ENCODE data around the gene SLC30A7.
"Not testable (repeated sequence)": the region's sequence is repeated elsewhere in the genome, so short reads cannot be mapped to it uniquely, and the experiment has no call there.

Gene SLC30A7

GRCh38 chr1:100895540-100896480 is at the start of gene SLC30A7:
TSS of gene SLC30A7 (plus strand) at chr1:100896090. CDS start at chr1:100896263, 173 bp downstream.
- DNase-seq: peak; percentile 90

- DNase-seq: no peak
Measured at GRCh38 chr1:100847361-100848082, 48.4 kb upstream of the SLC30A7 start.

- no peak for DNase-seq
Measured at GRCh38 chr1:100851726-100852125, 44.2 kb upstream of the SLC30A7 start.

DNA sequence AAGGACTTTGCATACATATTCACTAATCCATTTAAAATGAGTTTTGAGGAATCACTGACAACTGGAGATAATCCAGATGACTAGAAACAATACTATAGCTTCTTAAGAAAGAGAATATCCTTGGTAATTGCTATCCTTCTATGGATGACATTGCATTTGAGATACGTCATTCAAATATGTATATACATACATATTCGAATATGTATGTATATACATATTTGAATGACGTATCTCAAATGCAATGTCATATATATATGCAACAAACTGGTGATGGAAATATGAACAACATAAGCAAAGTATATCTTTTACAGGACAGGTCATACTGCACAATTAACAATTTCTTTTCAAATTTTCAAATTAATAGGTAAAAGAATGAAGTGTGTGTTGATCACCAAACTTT is 42.9 kb upstream of the SLC30A7 start:
- DNase-seq: no peak

- peak; percentile 72 for DNase-seq
Measured at GRCh38 chr1:100855116-100855515, 40.8 kb upstream of the SLC30A7 start.

- DNase-seq: peak; percentile 80
Measured at GRCh38 chr1:100860397-100860991, 35.4 kb upstream of the SLC30A7 start.

- no peak for DNase-seq
Measured at GRCh38 chr1:100861379-100861778, 34.5 kb upstream of the SLC30A7 start.

- peak; percentile 95 for DNase-seq
Measured at GRCh38 chr1:100862591-100862990, 33.3 kb upstream of the SLC30A7 start.

GRCh38 chr1:100866041-100866900 is 29.6 kb upstream of the SLC30A7 start:
- peak; percentile 61 for DNase-seq

DNA sequence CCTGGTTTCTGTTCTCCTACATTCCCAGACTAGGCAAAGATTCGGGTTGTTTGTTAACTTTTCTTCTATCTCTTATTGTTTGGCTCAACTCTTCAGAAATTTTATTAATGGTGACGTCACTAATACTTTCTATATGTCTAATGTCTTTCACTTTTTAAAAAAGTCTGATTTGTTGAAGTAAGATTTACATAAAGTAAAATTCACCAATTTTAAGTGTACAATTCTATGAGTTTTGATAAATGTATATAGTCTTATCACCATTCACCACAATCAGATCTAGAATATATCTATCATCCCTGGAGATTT is 29.0 kb upstream of the SLC30A7 start:
- no peak for DNase-seq

DNA sequence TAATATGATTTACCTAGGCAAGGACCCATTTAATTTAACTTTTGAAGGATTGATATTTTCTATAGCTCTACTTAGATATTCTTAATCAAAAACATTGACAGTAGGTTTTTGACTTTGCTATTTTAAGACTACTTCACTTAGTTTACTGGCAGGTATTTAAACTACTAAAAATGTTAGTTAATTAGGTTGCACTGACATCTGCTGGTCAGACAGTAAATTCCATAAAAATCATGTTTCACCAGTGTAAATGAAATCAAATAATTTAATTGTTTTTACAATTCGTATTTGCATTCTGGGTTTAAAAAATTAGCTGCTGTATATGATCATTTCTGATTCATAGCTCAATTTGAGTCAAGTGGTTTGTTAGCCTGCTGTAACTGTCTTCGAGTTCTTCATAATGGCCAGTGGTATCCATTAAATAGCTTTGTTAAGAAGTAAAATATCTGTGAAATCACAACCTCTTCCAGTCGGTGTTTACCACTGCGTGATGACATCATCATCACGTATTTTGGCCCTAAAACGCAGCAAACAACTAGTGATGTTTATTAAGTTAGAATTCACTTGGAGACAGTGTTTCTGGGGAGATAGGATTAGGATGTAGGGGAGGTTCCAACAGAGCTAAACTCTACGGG is 27.4 kb upstream of the SLC30A7 start:
- peak; percentile 58 for DNase-seq

GRCh38 chr1:100869996-100870395 is 25.9 kb upstream of the SLC30A7 start:
- no peak for DNase-seq

GRCh38 chr1:100874433-100874832 is 21.5 kb upstream of the SLC30A7 start:
- no peak for DNase-seq

DNA sequence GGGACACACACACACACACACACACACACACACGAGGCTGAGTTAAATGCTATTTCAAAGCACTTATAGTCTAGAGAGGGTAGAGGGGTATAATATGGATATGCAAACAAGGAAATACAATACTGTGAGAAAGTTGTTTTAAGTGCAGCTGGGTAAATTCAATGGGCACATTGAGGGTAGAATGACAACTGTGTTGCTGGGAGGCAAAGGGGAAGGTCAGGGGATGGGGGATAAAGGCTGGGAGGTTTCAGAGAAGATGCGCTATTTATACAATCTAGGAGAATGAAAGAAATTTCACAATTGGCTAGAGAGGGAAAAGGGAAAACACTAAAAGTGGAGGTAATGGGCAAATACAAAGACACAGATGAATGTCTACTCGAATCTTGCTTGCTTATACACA is 20.7 kb upstream of the SLC30A7 start:
- no peak for DNase-seq

DNA sequence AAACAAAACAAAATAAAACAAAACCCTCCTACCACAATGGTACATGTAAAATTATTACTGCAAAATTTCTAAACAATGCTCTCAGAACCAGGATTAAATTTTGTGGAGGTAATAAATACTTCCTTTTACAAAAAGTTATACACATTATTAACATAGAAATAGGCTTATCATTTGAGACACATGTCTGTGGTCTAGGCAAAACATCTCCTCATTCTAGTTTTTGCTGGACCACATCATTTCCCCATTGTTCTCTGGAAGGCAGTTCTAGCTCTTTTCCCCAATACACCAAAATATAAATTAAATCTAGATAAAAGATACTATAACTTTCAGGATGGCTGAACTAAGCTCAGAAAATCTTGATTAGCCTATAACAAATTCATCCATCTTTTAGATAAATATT is 19.6 kb upstream of the SLC30A7 start:
- no peak for DNase-seq

DNA sequence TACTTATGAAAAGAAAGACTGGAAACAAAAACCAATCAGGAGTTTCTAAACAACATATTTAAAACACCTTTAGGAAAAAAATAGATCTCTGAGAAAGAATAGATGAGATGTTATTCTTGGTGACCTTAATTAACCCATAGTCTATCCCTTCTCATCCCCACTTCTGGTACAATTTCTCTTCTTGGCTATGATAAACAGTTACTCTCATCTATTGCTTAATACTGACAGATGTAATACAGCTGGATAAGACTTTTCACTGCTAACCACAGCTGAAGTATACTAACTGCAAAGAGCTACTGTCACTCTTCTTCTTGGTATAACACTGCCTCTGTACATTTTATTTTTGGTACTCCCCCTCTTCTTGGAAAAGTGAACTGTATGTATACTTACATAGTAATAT is 16.5 kb upstream of the SLC30A7 start:
- DNase-seq: no peak

- no peak for DNase-seq
Measured at GRCh38 chr1:100881687-100882086, 14.2 kb upstream of the SLC30A7 start.

GRCh38 chr1:100882698-100883097 is 13.2 kb upstream of the SLC30A7 start:
- DNase-seq: no peak

DNA sequence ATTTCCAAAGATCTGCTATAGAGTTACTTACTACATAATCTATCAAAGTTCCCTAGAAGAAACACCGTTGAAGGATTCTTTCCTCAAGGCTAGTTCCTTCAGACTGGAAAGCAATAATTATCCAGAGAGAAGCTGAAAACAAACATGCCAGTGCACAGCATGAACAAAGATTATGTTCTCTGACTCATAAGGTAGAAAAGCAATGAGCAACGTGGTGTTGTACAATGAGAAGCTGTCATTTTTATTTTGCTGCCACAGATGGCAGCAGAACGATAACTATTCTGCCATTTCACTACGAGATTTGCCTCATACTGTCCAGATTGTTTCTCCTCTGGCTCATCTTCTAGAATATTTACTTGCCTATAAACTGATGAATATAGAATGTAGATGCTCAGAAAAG is 11.9 kb upstream of the SLC30A7 start:
- DNase-seq: peak; percentile 49

DNA sequence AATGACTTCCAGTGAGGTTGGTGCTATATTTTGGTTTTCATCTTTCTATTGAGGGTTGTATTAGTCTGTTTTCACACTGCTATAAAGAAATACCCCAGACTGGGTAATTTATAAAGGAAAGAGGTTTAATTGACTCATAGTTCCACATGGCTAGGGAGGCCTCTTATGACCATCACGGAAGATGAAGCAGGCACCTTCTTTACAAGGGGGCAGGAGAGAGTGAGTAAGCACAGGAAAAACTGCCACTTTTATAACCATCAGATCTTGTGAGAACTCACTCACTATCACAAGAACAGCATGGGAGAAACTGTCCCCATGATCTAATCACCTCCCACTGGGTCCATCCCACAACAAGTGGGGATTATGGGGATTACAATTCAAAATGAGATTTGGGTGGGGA is 6.9 kb upstream of the SLC30A7 start:
- not testable (repeated sequence) for DNase-seq

DNA sequence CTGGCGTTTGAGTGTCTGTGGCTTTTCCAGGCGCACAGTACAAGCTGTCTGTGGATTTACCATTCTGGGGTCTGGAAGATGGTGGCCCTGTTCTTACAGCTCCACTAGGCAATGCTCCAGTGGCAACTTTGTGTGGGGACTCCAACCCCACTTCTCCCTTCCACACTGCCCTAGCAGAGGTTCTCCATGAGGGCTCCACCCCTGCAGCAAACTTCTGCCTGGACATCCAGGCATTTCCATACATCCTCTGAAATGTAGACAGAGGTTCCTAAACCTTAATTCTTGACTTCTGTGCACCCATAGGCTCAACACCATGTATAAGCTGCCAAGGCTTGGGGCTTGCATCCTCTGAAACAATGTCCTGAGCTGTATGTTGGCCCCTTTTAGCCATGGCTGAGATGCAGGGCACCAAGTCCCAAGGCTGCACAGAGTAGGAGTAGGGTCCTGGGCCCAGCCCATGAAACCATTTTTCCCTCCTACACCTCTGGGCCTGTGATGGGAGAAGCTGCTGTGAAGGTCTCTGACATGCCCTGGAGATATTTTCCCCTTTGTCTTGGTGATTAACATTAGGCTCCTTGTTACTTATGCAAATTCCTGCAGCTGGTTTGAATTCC is 5.9 kb upstream of the SLC30A7 start:
- DNase-seq: not testable (repeated sequence)

DNA sequence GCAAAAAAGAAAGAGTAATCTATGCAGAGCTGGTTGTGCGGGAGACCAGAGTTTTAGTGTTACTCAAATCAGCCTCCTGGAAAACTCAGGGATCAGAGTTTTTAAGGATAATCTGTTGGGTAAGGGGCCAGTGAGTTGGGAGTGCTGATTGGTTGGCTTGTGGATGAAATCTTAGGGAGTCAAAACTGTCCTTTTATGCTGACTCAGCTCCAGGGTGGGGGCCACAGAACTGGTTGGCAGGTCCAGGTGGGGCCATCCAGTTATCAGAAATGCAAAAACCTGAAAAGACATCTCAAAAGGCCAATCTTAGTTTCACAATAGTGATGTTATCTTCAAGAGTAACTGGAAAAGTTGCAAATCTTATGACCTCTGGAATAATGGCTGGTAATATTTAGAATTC is 4.5 kb upstream of the SLC30A7 start:
- no peak for DNase-seq
